Activated naive CD4-positive, alpha-beta T cell treated with anti-CD3 and anti-CD28 coated beads, Interleukin-2, amount 50 U/mL, for 24 hours (primary cell): Measurements from ENCODE around the gene INPP5E.
"Not testable (repeated sequence)": the region's sequence is repeated elsewhere in the genome, so short reads cannot be mapped to it uniquely, and the experiment has no call there.

Experiments
- H3K27ac Mint-ChIP-seq: one replicate; pipeline ENCODE4 v1.8.0; 2021; ENCODE audit warnings: mild to moderate bottlenecking, mixed read lengths
- H3K27me3 Mint-ChIP-seq: one replicate; pipeline ENCODE4 v1.8.0; 2021; ENCODE audit warnings: mixed read lengths
- H3K36me3 Mint-ChIP-seq: one replicate; pipeline ENCODE4 v1.8.0; 2021; ENCODE audit warnings: mixed read lengths
- H3K4me1 Mint-ChIP-seq: one replicate; pipeline ENCODE4 v1.8.0; 2021; ENCODE audit warnings: mixed read lengths
- H3K4me3 Mint-ChIP-seq: one replicate; pipeline ENCODE4 v1.8.0; 2021; ENCODE audit warnings: mild to moderate bottlenecking, mixed read lengths
- H3K9me3 Mint-ChIP-seq: one replicate; pipeline ENCODE4 v1.8.0; 2021; ENCODE audit warnings: mixed read lengths

INPP5E gene

GRCh38 chr9:136409557-136410455 lies 29.8 kb downstream of the INPP5E start:
- Mint-ChIP-seq H3K4me3 (peak overlapping the region; percentile 94), H3K9me3 (no peaks in the 10 kb centered on the region), H3K27ac (peak overlapping the region; percentile 91), H3K4me1 (peaks cover 62% of the 10 kb centered on the region), H3K36me3 (peaks cover 18% of the 10 kb centered on the region), H3K27me3 (no peaks in the 10 kb centered on the region)

- Mint-ChIP-seq H3K4me1 (peaks cover 70% of the 10 kb centered on the region), H3K9me3 (no peaks in the 10 kb centered on the region), H3K4me3 (peak overlapping the region; percentile 33), H3K36me3 (peaks cover 14% of the 10 kb centered on the region), H3K27me3 (no peaks in the 10 kb centered on the region), H3K27ac (peak overlapping the region; percentile 79)
These were observed 31.7 kb downstream of the INPP5E start for GRCh38 chr9:136407911-136408310.

- not testable (repeated sequence) for H3K27ac Mint-ChIP-seq, H3K9me3 Mint-ChIP-seq, H3K27me3 Mint-ChIP-seq, H3K4me3 Mint-ChIP-seq
- Mint-ChIP-seq H3K36me3 (peaks cover 14% of the 10 kb centered on the region), H3K4me1 (peaks cover 70% of the 10 kb centered on the region)
These were observed 32.6 kb downstream of the INPP5E start for GRCh38 chr9:136407061-136407460.

- H3K27ac Mint-ChIP-seq, result peak overlapping the region; percentile 8
- H3K36me3 Mint-ChIP-seq, result peaks cover 10% of the 10 kb centered on the region
- H3K27me3 Mint-ChIP-seq, H3K4me3 Mint-ChIP-seq, H3K9me3 Mint-ChIP-seq: not testable (repeated sequence)
- H3K4me1 Mint-ChIP-seq, result peaks cover 66% of the 10 kb centered on the region
These were observed 33.7 kb downstream of the INPP5E start for GRCh38 chr9:136405904-136406303.

GRCh38 chr9:136405481-136405880 lies 34.2 kb downstream of the INPP5E start:
- H3K4me3 Mint-ChIP-seq, result no peak overlapping the region

GRCh38 chr9:136404801-136405136 lies 34.9 kb downstream of the INPP5E start:
- Mint-ChIP-seq H3K4me1 (peaks cover 67% of the 10 kb centered on the region), H3K27me3 (no peaks in the 10 kb centered on the region), H3K4me3 (peak overlapping the region; percentile 72), H3K9me3 (no peaks in the 10 kb centered on the region), H3K36me3 (peaks cover 10% of the 10 kb centered on the region), H3K27ac (peak overlapping the region; percentile 92)

More at GRCh38 chr9:136405481-136405880, 34.2 kb downstream of the INPP5E start:
- H3K9me3 Mint-ChIP-seq, result no peaks in the 10 kb centered on the region
- H3K4me1 Mint-ChIP-seq, result peaks cover 69% of the 10 kb centered on the region
- peaks cover 10% of the 10 kb centered on the region for H3K36me3 Mint-ChIP-seq
- H3K27ac Mint-ChIP-seq, result peak overlapping the region; percentile 8
- H3K27me3 Mint-ChIP-seq, result no peaks in the 10 kb centered on the region

GRCh38 chr9:136403915-136404800 lies 35.5 kb downstream of the INPP5E start:
- Mint-ChIP-seq H3K4me3 (peak overlapping the region; percentile 72), H3K27me3 (no peaks in the 10 kb centered on the region), H3K9me3 (no peaks in the 10 kb centered on the region), H3K36me3 (peaks cover 11% of the 10 kb centered on the region), H3K4me1 (peaks cover 63% of the 10 kb centered on the region), H3K27ac (peak overlapping the region; percentile 92)

- Mint-ChIP-seq H3K27me3 (no peaks in the 10 kb centered on the region), H3K9me3 (no peaks in the 10 kb centered on the region), H3K4me3 (peak overlapping the region; percentile 72), H3K36me3 (peaks cover 9% of the 10 kb centered on the region), H3K4me1 (peaks cover 63% of the 10 kb centered on the region), H3K27ac (peak overlapping the region; percentile 74)
These were observed 36.1 kb downstream of the INPP5E start for GRCh38 chr9:136403538-136403914.

- Mint-ChIP-seq H3K4me3 (no peak overlapping the region), H3K27ac (peak overlapping the region; percentile 89), H3K27me3 (no peaks in the 10 kb centered on the region), H3K9me3 (no peaks in the 10 kb centered on the region), H3K4me1 (peaks cover 58% of the 10 kb centered on the region), H3K36me3 (peaks cover 6% of the 10 kb centered on the region)
These were observed 37.6 kb downstream of the INPP5E start for GRCh38 chr9:136402067-136402466.

GRCh38 chr9:136401173-136401922 lies 38.3 kb downstream of the INPP5E start:
- Mint-ChIP-seq H3K27ac (peak overlapping the region; percentile 91), H3K27me3 (no peaks in the 10 kb centered on the region), H3K36me3 (peaks cover 6% of the 10 kb centered on the region), H3K9me3 (no peaks in the 10 kb centered on the region), H3K4me1 (peaks cover 60% of the 10 kb centered on the region), H3K4me3 (peak overlapping the region; percentile 58)

- Mint-ChIP-seq H3K4me3 (peak within 1 kb of the TSS; percentile 94), H3K27me3 (no peaks in the 10 kb centered on the region), H3K4me1 (peaks cover 54% of the 10 kb centered on the region), H3K9me3 (no peaks in the 10 kb centered on the region), H3K36me3 (peaks cover 7% of the 10 kb centered on the region), H3K27ac (peak within 1 kb of the TSS; percentile 84)
These were observed 39.4 kb downstream of the INPP5E start, which contains the start of gene SNAPC4 for GRCh38 chr9:136400038-136400834. TSS of gene SNAPC4 (minus strand) at chr9:136400170. CDS start at chr9:136398428, 1,742 bp downstream.

- Mint-ChIP-seq H3K4me1 (peaks cover 46% of the 10 kb centered on the region), H3K9me3 (no peaks in the 10 kb centered on the region), H3K27me3 (no peaks in the 10 kb centered on the region), H3K27ac (peak overlapping the region; percentile 84), H3K36me3 (peaks cover 9% of the 10 kb centered on the region), H3K4me3 (peak overlapping the region; percentile 94)
These were observed 40.2 kb downstream of the INPP5E start for GRCh38 chr9:136399176-136400037.

GRCh38 chr9:136398286-136398685 lies 41.4 kb downstream of the INPP5E start:
- no peak overlapping the region for H3K27ac Mint-ChIP-seq
- H3K4me3 Mint-ChIP-seq, result peak overlapping the region; percentile 94
- H3K9me3 Mint-ChIP-seq, result no peaks in the 10 kb centered on the region
- no peaks in the 10 kb centered on the region for H3K27me3 Mint-ChIP-seq
- H3K4me1 Mint-ChIP-seq, result peaks cover 35% of the 10 kb centered on the region
- H3K36me3 Mint-ChIP-seq, result peaks cover 9% of the 10 kb centered on the region

- H3K9me3 Mint-ChIP-seq, result no peaks in the 10 kb centered on the region
- peaks cover 33% of the 10 kb centered on the region for H3K4me1 Mint-ChIP-seq
- no peaks in the 10 kb centered on the region for H3K27me3 Mint-ChIP-seq
- H3K4me3 Mint-ChIP-seq, result no peak overlapping the region
- no peak overlapping the region for H3K27ac Mint-ChIP-seq
- H3K36me3 Mint-ChIP-seq, result peaks cover 9% of the 10 kb centered on the region
These were observed 42.0 kb downstream of the INPP5E start for GRCh38 chr9:136397643-136398042.
